ENCODE results near the gene CEP83.
"Not testable (repeated sequence)": the region's sequence is repeated elsewhere in the genome, so short reads cannot be mapped to it uniquely, and the experiment has no call there.

Gene CEP83

GRCh38 chr12:94430304-94430703, 29.4 kb downstream of the CEP83 start:
- DNase-seq (ENCODE audit: low spot score) = no peak

GRCh38 chr12:94429633-94430032, 30.0 kb downstream of the CEP83 start:
- no peak for DNase-seq (ENCODE audit: low spot score)

DNA sequence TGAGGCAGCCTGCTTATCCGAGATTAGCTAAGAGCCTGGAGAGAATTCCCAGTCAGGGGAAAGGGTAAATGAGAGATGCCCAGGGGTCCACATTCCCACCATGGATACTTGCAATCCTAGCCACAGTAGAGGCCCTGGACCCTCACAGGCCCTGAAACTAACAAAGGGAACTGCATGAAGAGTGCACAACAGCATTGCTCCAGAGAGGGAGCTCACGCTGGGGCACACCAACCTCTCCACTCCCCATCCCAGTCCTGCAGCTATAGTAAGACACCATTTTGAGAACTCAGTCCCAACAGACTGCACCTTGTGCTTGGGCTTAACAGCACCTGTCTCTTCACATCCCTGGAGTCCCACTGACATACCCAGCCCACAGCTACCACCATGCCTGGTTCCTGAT, 30.5 kb downstream of the CEP83 start:
- DNase-seq (ENCODE audit: low spot score) = no peak

- peak; percentile 43 for DNase-seq (ENCODE audit: low spot score)
Observed at GRCh38 chr12:94427501-94428381, 31.9 kb downstream of the CEP83 start.

DNA sequence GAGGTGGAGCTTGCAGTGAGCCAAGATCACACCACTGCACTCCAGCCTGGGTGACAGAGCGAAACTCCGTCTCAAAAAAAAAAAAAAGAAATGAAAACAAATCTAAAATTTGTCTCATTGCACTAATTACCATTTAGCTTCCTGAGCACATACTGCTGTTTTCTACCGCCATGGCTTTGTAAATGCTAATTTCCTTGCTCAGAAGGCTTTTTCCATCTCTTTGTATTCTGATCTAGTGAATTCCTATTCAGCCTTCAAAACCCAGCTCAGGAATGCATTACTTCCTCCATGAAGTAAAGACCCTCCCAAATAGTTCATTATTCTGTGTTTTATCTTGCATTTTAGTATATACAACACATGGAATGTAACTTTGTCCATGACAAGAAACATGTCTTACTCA, 33.6 kb downstream of the CEP83 start:
- DNase-seq (ENCODE audit: low spot score) = no peak

DNA sequence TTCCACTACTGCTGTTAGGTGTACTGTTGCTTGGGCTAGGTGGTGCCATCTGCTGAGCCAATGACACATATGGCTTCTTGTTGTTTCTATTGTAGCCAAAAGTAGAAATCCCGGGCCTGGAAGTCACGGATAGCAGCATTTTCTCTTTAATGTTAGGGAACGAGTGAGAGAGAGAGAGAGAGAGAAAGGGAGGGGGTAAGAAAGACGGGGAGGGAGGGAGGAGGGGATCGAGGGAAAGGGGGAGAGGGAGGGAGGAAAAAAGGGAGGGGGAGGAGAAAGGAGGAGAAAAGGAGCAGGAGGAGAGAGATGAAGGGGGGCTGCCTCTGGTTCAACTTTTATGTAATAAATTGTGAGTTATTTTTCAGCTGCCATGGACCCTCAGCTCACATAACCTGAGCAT, 34.8 kb downstream of the CEP83 start:
- DNase-seq (ENCODE audit: low spot score) = not testable (repeated sequence)

DNA sequence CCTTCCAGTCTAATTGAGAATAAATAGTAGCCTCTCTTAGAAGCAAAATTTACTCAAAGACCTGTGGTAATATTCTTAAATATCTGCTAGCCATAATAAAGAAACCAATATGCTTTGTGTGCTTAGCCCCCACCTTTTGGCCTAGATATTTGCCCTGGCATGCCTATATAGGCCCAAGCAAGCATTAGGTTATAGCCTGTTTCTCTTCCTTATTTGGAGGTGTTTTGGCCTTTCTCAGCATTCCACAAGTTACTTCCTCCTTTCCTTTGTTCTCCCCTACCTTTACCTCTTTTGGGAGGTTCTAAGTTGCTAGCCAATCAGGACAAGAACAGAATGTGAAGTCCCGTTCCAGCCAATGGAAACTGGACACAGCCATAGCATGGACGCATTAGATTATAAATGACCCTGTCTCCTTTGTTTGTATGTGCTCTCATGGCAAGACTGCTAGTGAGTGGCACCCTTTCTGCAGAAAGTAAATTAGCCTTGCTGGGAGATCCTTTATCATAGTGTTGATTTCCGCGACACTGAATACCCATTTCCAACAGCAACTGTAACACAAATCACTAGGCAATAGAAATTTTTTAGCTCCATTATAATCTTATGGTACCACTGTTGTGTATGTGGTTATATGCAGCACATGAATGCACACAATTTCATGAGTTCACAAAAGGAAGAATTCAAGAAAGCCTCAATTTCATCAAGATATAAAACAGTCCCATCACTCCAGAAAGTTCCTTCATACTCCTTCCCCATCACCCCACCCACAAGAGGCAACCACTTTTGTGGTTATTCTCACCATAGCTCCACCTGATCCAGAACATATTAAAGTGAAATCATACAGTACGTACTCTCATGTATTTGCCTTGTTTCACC, 37.6 kb downstream of the CEP83 start:
- no peak for DNase-seq (ENCODE audit: low spot score)

DNA sequence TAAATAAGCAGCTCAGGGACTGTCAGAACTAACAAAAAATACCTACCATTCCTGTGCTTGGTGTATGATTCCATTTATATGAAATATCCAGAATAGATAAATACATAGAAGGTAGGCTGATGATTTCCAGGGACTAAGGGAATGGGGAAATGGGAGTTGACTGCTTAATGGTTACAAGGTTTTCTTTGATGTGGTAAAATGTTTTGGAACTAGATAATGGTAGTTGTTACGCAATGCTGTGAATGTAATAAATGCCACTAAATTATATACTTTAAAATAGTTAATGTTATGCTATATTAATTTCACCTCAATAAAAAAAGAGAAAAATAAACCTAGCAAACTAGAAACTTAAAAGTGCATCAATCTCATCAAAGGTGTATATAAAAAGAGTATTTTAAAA, 41.1 kb downstream of the CEP83 start:
- DNase-seq (ENCODE audit: low spot score) = no peak

DNA sequence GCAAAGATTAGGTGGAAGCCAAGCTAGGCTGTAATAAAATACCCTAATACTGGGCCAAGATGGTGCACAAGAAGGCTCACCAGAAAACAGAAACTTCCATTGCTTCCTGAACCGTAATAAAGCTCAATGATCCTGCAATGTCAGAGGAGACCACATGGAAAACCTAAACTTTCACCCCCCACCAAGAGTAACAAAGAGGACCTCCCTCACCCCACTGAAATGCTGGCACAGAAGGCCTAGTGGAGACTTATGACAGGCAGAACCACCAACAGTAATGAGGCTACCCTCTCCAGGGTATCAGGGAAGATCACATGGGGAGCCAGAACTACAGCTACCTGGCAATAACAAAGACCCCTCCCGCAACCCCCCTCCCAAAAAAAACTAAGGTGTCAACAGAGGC, 43.1 kb downstream of the CEP83 start:
- DNase-seq (ENCODE audit: low spot score) = no peak

DNA sequence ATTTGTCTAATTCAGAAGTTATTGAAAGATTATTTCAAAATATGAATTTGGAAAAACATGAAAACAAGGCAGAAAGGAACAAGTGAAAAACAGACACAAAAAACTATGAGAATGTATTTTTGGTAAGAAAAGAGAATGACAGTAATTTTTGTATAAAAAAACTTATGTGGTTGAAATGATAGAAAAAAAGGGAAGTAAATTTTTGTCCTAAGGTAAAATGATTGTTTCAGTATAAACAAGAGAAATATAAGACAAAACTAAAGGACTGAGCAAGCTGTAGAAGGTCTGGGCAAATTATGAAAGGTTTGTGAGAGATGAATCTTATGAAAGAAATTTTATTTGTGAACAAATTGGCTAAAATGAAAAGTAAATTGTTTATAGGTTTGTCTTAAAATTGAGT, 44.6 kb downstream of the CEP83 start:
- no peak for DNase-seq (ENCODE audit: low spot score)

GRCh38 chr12:94405413-94406116, 54.1 kb downstream of the CEP83 start:
- peak; percentile 8 for DNase-seq (ENCODE audit: low spot score)

- DNase-seq (ENCODE audit: low spot score) = no peak
Observed at GRCh38 chr12:94404854-94405253, 54.8 kb downstream of the CEP83 start.

DNA sequence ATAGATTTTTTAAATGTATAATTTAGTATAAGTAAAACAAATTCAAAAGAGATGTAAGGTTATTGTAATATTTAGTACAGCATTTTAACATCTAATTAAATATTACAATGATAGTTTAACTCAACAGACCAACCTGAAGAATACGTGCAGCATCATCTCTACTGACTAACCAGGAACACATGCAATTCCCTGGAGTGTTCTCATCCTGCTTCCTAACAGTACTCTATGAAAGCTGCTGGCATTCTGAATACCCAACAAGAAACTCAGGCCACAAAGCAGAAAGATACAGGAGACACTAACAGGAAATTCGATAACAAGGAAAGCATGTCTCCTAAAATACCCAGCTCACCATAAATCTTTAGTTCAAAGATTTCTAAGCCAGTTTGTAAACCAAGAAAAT, 58.3 kb downstream of the CEP83 start:
- no peak for DNase-seq (ENCODE audit: low spot score)

GRCh38 chr12:94398685-94399084, 61.0 kb downstream of the CEP83 start:
- not testable (repeated sequence) for DNase-seq (ENCODE audit: low spot score)

DNA sequence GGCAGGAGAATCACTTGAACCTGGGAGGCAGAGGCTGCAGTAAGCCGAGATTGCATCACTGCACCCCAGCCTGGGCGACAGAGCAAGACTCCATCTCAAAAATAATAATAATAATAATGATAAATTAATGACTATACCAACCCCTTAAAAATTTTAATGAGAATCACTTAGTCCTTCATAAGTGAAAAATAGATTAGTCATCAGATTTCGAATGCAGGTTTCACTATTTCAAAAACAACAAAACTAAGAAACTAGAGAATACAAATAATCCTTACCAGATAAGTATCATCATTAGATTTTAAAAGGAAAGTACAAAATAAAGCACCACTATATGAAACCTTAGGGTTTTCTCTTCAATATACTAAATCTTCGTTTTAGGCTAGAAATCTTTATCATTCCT, 62.3 kb downstream of the CEP83 start:
- DNase-seq (ENCODE audit: low spot score) = no peak

DNA sequence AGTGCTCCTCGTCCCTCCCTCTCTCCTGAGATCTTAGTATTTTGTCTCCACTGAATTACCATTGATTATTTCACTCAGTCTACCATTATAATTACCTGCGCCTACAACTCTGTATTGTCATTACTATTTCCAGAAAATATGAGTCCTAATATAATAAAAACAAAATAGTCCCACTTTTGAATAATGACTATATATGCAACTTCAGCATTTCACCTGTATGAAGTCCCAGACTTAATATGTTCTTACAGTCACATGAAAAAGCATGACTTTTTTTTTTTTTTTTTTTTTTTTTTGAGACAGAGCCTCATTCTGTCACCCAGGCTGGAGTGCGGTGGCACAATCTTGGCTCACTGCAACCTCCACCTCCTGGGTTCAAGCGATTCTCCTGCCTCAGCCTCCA, 63.7 kb downstream of the CEP83 start:
- not testable (repeated sequence) for DNase-seq (ENCODE audit: low spot score)

DNA sequence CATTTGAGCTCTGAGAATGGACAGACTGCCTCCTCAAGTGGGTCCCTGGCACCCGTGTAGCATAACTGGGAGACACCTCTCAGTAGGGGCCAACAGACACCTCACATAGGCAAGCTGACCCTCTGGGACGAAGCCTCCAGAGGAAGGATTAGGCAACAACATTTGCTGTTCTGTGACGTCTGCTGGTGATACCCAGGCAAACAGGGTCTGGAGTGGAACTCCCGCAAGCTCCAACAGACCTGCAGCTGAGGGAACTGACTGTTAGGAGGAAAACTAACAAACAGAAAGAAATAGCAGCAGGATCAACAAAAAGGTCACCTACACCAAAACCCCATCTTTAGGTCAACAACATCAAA, 69.6 kb downstream of the CEP83 start:
- DNase-seq (ENCODE audit: low spot score) = no peak

- DNase-seq (ENCODE audit: low spot score) = not testable (repeated sequence)
Observed at GRCh38 chr12:94389482-94390129, 70.1 kb downstream of the CEP83 start.

DNA sequence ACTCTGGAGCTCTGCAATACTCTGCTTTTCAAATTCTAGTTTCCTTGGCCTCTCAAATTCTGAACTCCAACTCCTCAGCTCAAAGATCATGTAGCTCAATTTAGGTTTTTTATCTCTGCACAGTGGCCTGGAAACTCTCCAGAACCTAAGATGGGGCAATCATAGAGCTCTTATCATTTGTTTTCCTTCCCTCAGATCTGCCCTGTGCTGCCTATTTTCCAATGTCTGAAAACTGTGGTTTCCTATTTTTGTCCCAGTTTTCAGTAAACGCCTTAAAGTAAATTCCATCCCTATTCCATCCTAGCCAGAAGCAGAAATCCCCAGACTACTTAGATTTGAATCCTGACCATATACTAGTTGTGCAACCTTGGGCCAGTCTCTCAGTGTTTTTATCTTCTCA, 73.2 kb downstream of the CEP83 start:
- DNase-seq (ENCODE audit: low spot score) = no peak

- DNase-seq (ENCODE audit: low spot score) = no peak
Observed at GRCh38 chr12:94384030-94384429, 75.6 kb downstream of the CEP83 start.

GRCh38 chr12:94380507-94380906, 79.2 kb downstream of the CEP83 start:
- DNase-seq (ENCODE audit: low spot score) = no peak

DNA sequence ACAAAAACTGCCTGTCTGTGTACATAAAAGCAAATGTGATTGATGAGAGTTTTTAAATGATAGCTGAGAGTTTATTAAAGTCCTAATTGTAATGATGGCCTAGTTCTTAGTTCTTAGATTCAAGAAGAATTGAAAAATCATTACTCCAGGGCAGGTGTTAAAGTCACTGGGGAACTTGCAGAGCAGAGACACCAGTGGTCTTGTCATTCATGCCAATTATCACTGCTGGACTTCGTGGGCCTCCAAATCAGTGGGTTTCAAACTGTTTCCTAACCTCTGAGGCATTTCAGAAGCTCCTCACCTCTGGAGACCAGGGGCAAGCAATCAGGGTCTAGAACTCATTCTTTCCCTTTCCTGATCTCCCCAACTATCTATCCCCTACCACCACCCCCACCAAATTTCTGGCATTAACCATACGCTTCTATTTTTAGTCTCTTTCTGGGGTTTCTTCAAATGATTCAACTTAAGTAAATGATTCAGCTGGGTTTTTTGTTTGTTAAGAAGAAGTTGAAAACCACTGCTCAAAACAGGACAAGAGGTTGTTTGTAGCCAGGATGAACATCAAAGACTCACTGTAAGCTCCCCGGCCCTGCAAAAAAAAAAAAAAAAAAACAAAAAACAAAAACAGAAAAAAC, 80.1 kb downstream of the CEP83 start:
- no peak for DNase-seq (ENCODE audit: low spot score)

Data from AG20443 (cell line).